GM19023 (cell line): ENCODE data around the gene CCDC201.
A peak's percentile ranks its signal among the peaks of the same experiment; 100 is the strongest.

Experiments
- ATAC-seq: cut with Tn5 transposase; IDR thresholded peaks from one replicate; pipeline ENCODE4 v1.9.1; 2021; ENCODE audit warnings: mild to moderate bottlenecking, moderate library complexity; ENCODE audit not compliant: unreplicated experiment

CCDC201 gene

GRCh38 chr7:45873035-45873354 is at the start of gene CCDC201:
Gene CCDC201, minus strand, starts transcription at chr7:45873082. Its CDS starts 75 bp downstream, at chr7:45873007.
- ATAC-seq = no peak

GRCh38 chr7:45921699-45922519 is 49.0 kb upstream of the CCDC201 start:
- ATAC-seq = no peak

- ATAC-seq = no peak
Observed at GRCh38 chr7:45921381-45921698, 48.5 kb upstream of the CCDC201 start.

- no peak for ATAC-seq
Observed at GRCh38 chr7:45920502-45921380, 47.9 kb upstream of the CCDC201 start, which contains the start of gene IGFBP3. Gene IGFBP3, minus strand, starts transcription at chr7:45921272. Its CDS starts 132 bp downstream, at chr7:45921140.

GRCh38 chr7:45919993-45920459 is 47.1 kb upstream of the CCDC201 start:
- ATAC-seq = no peak

GRCh38 chr7:45919231-45919784 is 46.4 kb upstream of the CCDC201 start:
- no peak for ATAC-seq

- ATAC-seq = no peak
Observed at GRCh38 chr7:45918556-45918955, 45.7 kb upstream of the CCDC201 start.

GRCh38 chr7:45917658-45918057 is 44.8 kb upstream of the CCDC201 start:
- peak; percentile 63 for ATAC-seq

- no peak for ATAC-seq
Observed at GRCh38 chr7:45917064-45917463, 44.2 kb upstream of the CCDC201 start.

GRCh38 chr7:45915606-45916005 is 42.7 kb upstream of the CCDC201 start:
- no peak for ATAC-seq

GRCh38 chr7:45914911-45915310 is 42.0 kb upstream of the CCDC201 start:
- no peak for ATAC-seq

GRCh38 chr7:45912972-45913371 is 40.1 kb upstream of the CCDC201 start:
- no peak for ATAC-seq

- no peak for ATAC-seq
Observed at GRCh38 chr7:45911311-45911710, 38.4 kb upstream of the CCDC201 start.

GRCh38 chr7:45910855-45911254 is 38.0 kb upstream of the CCDC201 start:
- ATAC-seq = no peak

GRCh38 chr7:45909561-45909960 is 36.7 kb upstream of the CCDC201 start:
- no peak for ATAC-seq

- no peak for ATAC-seq
Observed at GRCh38 chr7:45902820-45903219, 29.9 kb upstream of the CCDC201 start.

- ATAC-seq = no peak
Observed at GRCh38 chr7:45901566-45901965, 28.7 kb upstream of the CCDC201 start.

- no peak for ATAC-seq
Observed at GRCh38 chr7:45898222-45898621, 25.3 kb upstream of the CCDC201 start.

- ATAC-seq = no peak
Observed at GRCh38 chr7:45897042-45897690, 24.3 kb upstream of the CCDC201 start.

GRCh38 chr7:45894665-45895062 is 21.8 kb upstream of the CCDC201 start:
- no peak for ATAC-seq

GRCh38 chr7:45893996-45894664 is 21.2 kb upstream of the CCDC201 start:
- no peak for ATAC-seq
